ENCODE results near the gene IVD. TPM values are rescaled to one million over a fixed set of nuclear protein-coding genes. Genes with fewer than 3 reads are reported as not detected.
A peak's percentile ranks its signal among the peaks of the same experiment; 100 is the strongest.

The IVD gene
- 60.1 TPM for total RNA-seq

GRCh38 chr15:40405501-40406381, at the start of gene IVD:
TSS of gene IVD (plus strand) at chr15:40405795. CDS start at chr15:40405828, 33 bp downstream.
- DNase-seq (ENCODE audit: low read depth in 2 of 3, low spot score in 2 of 3), result peak; percentile 53 to 96 (median 92)

- no peak for DNase-seq (ENCODE audit: low read depth in 2 of 3, low spot score in 2 of 3)
Observed at GRCh38 chr15:40355976-40356585, 49.5 kb upstream of the IVD start.

GRCh38 chr15:40357246-40357645, 48.3 kb upstream of the IVD start:
- DNase-seq (ENCODE audit: low read depth in 2 of 3, low spot score in 2 of 3), result no peak

- peak; percentile 77 to 89 (median 83) for DNase-seq (ENCODE audit: low read depth in 2 of 3, low spot score in 2 of 3)
Observed at GRCh38 chr15:40357723-40358470, 47.7 kb upstream of the IVD start, which contains the start of gene DISP2. TSS of gene DISP2 (plus strand) at chr15:40358219. CDS start at chr15:40358322, 103 bp downstream.

GRCh38 chr15:40358471-40359353, 46.9 kb upstream of the IVD start:
- no peak for DNase-seq (ENCODE audit: low read depth in 2 of 3, low spot score in 2 of 3)

GRCh38 chr15:40360015-40360414, 45.6 kb upstream of the IVD start:
- no peak for DNase-seq (ENCODE audit: low read depth in 2 of 3, low spot score in 2 of 3)

- no peak for DNase-seq (ENCODE audit: low read depth in 2 of 3, low spot score in 2 of 3)
Observed at GRCh38 chr15:40361640-40362039, 44.0 kb upstream of the IVD start.

- DNase-seq (ENCODE audit: low read depth in 2 of 3, low spot score in 2 of 3), result no peak
Observed at GRCh38 chr15:40363611-40364010, 42.0 kb upstream of the IVD start.

GRCh38 chr15:40364251-40364650, 41.3 kb upstream of the IVD start:
- no peak for DNase-seq (ENCODE audit: low read depth in 2 of 3, low spot score in 2 of 3)

- no peak for DNase-seq (ENCODE audit: low read depth in 2 of 3, low spot score in 2 of 3)
Observed at GRCh38 chr15:40365016-40365415, 40.6 kb upstream of the IVD start.

GRCh38 chr15:40365624-40366456, 39.8 kb upstream of the IVD start:
- no peak for DNase-seq (ENCODE audit: low read depth in 2 of 3, low spot score in 2 of 3)

- DNase-seq (ENCODE audit: low read depth in 2 of 3, low spot score in 2 of 3), result no peak
Observed at GRCh38 chr15:40366457-40367370, 38.9 kb upstream of the IVD start.

GRCh38 chr15:40367371-40367685, 38.3 kb upstream of the IVD start:
- no peak for DNase-seq (ENCODE audit: low read depth in 2 of 3, low spot score in 2 of 3)

- peak; percentile 73 to 96 (median 94) for DNase-seq (ENCODE audit: low read depth in 2 of 3, low spot score in 2 of 3)
Observed at GRCh38 chr15:40367686-40368611, 37.6 kb upstream of the IVD start.

GRCh38 chr15:40368719-40369473, 36.7 kb upstream of the IVD start:
- no peak for DNase-seq (ENCODE audit: low read depth in 2 of 3, low spot score in 2 of 3)

GRCh38 chr15:40369474-40369869, 36.1 kb upstream of the IVD start:
- DNase-seq (ENCODE audit: low read depth in 2 of 3, low spot score in 2 of 3), result no peak

- DNase-seq (ENCODE audit: low read depth in 2 of 3, low spot score in 2 of 3), result no peak
Observed at GRCh38 chr15:40369971-40370370, 35.6 kb upstream of the IVD start.
